Neural progenitor cell (in vitro differentiated cells): Measurements from ENCODE around the gene LBR. TPM values are rescaled to one million over a fixed set of nuclear protein-coding genes. Genes with fewer than 3 reads are reported as not detected.
"Not testable (repeated sequence)": the region's sequence is repeated elsewhere in the genome, so short reads cannot be mapped to it uniquely, and the experiment has no call there.

Experiments used
- DNase-seq: peaks from one replicate; pipeline ENCODE4 v3.0.0-alpha.2; 2016; ENCODE audit warnings: low spot score
- H2AFZ ChIP-seq: fragments of 200-600 bp; sonication (generic); replicated peaks from 2 replicates; pipeline ENCODE4 v1.6.1; 2016; ENCODE audit warnings: antibody characterized with exemption
- H3F3A ChIP-seq: fragments of 200-600 bp; sonication (generic); 2 replicates; pipeline ENCODE4 v1.6.1; 2016; ENCODE audit warnings: antibody characterized with exemption, low read depth
- H3K27ac ChIP-seq: fragments of 200-600 bp; sonication (generic); 2 replicates; pipeline ENCODE4 v1.5.1; 2016; ENCODE audit warnings: mild to moderate bottlenecking
- H3K27me3 ChIP-seq: fragments of 200-600 bp; sonication (generic); 2 replicates; pipeline ENCODE4 v1.6.1; 2016; ENCODE audit warnings: mild to moderate bottlenecking, moderate library complexity
- H3K36me3 ChIP-seq: fragments of 200-600 bp; sonication (generic); 2 replicates; pipeline ENCODE4 v1.5.1; 2016
- H3K4me1 ChIP-seq: fragments of 200-600 bp; sonication (generic); 2 replicates; pipeline ENCODE4 v1.6.1; 2016; ENCODE audit warnings: mixed run types
- H3K4me2 ChIP-seq: fragments of 200-600 bp; sonication (generic); 2 replicates; pipeline ENCODE4 v1.6.1; 2016
- H3K4me3 ChIP-seq: fragments of 200-600 bp; sonication (generic); 2 replicates; pipeline ENCODE4 v1.5.1; 2016
- H3K79me2 ChIP-seq: fragments of 200-600 bp; sonication (generic); 2 replicates; pipeline ENCODE4 v1.6.1; 2016; ENCODE audit warnings: low read depth
- H3K9ac ChIP-seq: fragments of 200-600 bp; sonication (generic); 2 replicates; pipeline ENCODE4 v1.6.1; 2016
- H3K9me3 ChIP-seq: fragments of 200-600 bp; sonication (generic); 2 replicates; pipeline ENCODE4 v1.5.1; 2016; ENCODE audit warnings: low read depth
- H4K20me1 ChIP-seq: fragments of 200-600 bp; sonication (generic); 2 replicates; pipeline ENCODE4 v1.6.1; 2016; ENCODE audit warnings: low read depth
- H3K27ac Mint-ChIP-seq: 3 replicates; pipeline ENCODE4 v1.8.0; 2021; ENCODE audit warnings: mixed read lengths
- H3K27me3 Mint-ChIP-seq: 2 replicates; pipeline ENCODE4 v1.8.0; 2022; ENCODE audit warnings: low read depth, mild to moderate bottlenecking, inconsistent platforms, moderate library complexity, mixed read lengths; ENCODE audit not compliant: insufficient read depth
- H3K36me3 Mint-ChIP-seq: 3 replicates; pipeline ENCODE4 v1.8.0; 2021; ENCODE audit warnings: mixed read lengths
- H3K4me1 Mint-ChIP-seq: 3 replicates; pipeline ENCODE4 v1.8.0; 2021; ENCODE audit warnings: mixed read lengths
- H3K4me3 Mint-ChIP-seq: 3 replicates; pipeline ENCODE4 v1.8.0; 2021; ENCODE audit warnings: mild to moderate bottlenecking, moderate library complexity, mixed read lengths
- H3K9me3 Mint-ChIP-seq: 3 replicates; pipeline ENCODE4 v1.8.0; 2020; ENCODE audit warnings: mixed read lengths
- EZH2 ChIP-seq: fragments of 200-600 bp; sonication (generic); IDR thresholded peaks from 2 replicates; pipeline ENCODE4 v1.6.1; 2017; ENCODE audit warnings: antibody characterized with exemption, mild to moderate bottlenecking, moderate library complexity
- EZH2phosphoT487 ChIP-seq: fragments of 200-600 bp; sonication (generic); IDR thresholded peaks from 2 replicates; pipeline ENCODE4 v1.6.1; 2017; ENCODE audit warnings: antibody characterized with exemption
- total RNA-seq: library from RNA; depleted of rRNA; stranded (reverse); fragments of >200 nt; gene quantifications from 2 replicates; pipeline ENCODE4 v1.2.3, GENCODE V29; 2015; ENCODE audit warnings: low replicate concordance
- TF ChIP-seq, protein P1 (sequence below): fragments of 200-600 bp; sonication (generic); IDR thresholded peaks from 2 replicates; pipeline ENCODE4 v1.5.1; 2017; ENCODE audit warnings: antibody characterized with exemption, mild to moderate bottlenecking

Gene LBR
- total RNA-seq, 1 donor from 2014 or later, result 171 TPM

DNA sequence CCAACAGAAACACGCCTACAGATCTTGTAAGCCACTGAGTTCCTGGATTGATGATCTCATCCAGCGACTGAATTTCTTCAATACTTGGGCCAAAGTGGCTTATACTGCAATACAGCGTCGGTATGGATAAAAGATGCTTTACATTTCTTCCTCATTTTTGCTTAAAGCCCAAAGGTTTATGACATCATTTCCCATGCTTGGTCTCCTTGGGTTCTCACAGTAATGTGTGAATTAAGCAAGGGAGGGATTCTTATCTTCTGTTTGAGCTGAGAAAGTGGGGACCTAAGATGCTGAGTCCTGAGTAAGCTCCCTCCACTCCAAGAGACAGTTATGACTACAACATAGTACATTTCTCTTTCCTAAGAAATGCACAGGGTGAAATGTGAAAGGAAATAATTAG, 39.5 kb downstream of the LBR start:
- H3K4me3 ChIP-seq, result no peak overlapping the region
- no peak overlapping the region for H3K4me2 ChIP-seq
- TF ChIP-seq EZH2, result no peak
- no peak for TF ChIP-seq EZH2phosphoT487
- TF ChIP-seq, protein P1, sequence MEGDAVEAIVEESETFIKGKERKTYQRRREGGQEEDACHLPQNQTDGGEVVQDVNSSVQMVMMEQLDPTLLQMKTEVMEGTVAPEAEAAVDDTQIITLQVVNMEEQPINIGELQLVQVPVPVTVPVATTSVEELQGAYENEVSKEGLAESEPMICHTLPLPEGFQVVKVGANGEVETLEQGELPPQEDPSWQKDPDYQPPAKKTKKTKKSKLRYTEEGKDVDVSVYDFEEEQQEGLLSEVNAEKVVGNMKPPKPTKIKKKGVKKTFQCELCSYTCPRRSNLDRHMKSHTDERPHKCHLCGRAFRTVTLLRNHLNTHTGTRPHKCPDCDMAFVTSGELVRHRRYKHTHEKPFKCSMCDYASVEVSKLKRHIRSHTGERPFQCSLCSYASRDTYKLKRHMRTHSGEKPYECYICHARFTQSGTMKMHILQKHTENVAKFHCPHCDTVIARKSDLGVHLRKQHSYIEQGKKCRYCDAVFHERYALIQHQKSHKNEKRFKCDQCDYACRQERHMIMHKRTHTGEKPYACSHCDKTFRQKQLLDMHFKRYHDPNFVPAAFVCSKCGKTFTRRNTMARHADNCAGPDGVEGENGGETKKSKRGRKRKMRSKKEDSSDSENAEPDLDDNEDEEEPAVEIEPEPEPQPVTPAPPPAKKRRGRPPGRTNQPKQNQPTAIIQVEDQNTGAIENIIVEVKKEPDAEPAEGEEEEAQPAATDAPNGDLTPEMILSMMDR, result no peak
- no peaks in the 10 kb centered on the region for H4K20me1 ChIP-seq
- no peaks in the 10 kb centered on the region for H3K27me3 ChIP-seq
- no peak overlapping the region for H3K4me3 Mint-ChIP-seq
- H3K36me3 Mint-ChIP-seq, result peaks cover 7% of the 10 kb centered on the region
- no peak overlapping the region for H3K9ac ChIP-seq
- H3K27ac Mint-ChIP-seq, result no peak overlapping the region
- H3K9me3 Mint-ChIP-seq, result peaks cover 2% of the 10 kb centered on the region
- no peaks in the 10 kb centered on the region for H3K4me1 ChIP-seq
- no peaks in the 10 kb centered on the region for H3K36me3 ChIP-seq
- peaks cover 5% of the 10 kb centered on the region for H3K27me3 Mint-ChIP-seq
- no peaks in the 10 kb centered on the region for H3K9me3 ChIP-seq
- H3K4me1 Mint-ChIP-seq, result no peaks in the 10 kb centered on the region
- no peak overlapping the region for H3K27ac ChIP-seq
- no peaks in the 10 kb centered on the region for H3F3A ChIP-seq
- no peak overlapping the region for H2AFZ ChIP-seq
- DNase-seq, result no peak
- H3K79me2 ChIP-seq, result no peaks in the 10 kb centered on the region

DNA sequence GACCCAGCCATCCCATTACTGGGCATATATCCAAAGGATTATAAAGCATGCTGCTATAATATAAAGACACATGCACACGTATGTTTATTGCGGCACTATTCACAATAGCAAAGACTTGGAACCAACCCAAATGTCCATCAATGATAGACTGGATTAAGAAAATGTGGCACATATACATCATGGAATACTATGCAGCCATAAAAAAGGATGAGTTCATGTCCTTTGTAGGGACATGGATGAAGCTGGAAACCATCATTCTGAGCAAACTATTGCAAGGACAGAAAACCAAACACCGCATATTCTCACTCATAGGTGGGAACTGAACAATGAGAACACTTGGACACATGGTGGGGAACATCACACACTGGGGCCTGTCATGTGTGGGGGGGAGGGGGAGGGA, 41.0 kb downstream of the LBR start:
- H3F3A ChIP-seq, H3K9me3 Mint-ChIP-seq, H3K36me3 Mint-ChIP-seq, H3K27ac ChIP-seq, H2AFZ ChIP-seq, H3K27me3 ChIP-seq, H3K36me3 ChIP-seq, H3K27me3 Mint-ChIP-seq, H3K27ac Mint-ChIP-seq, H3K4me3 Mint-ChIP-seq, H4K20me1 ChIP-seq, H3K4me3 ChIP-seq, DNase-seq, H3K9ac ChIP-seq, H3K4me1 Mint-ChIP-seq, H3K4me1 ChIP-seq, H3K4me2 ChIP-seq, H3K79me2 ChIP-seq, H3K9me3 ChIP-seq: not testable (repeated sequence)

DNA sequence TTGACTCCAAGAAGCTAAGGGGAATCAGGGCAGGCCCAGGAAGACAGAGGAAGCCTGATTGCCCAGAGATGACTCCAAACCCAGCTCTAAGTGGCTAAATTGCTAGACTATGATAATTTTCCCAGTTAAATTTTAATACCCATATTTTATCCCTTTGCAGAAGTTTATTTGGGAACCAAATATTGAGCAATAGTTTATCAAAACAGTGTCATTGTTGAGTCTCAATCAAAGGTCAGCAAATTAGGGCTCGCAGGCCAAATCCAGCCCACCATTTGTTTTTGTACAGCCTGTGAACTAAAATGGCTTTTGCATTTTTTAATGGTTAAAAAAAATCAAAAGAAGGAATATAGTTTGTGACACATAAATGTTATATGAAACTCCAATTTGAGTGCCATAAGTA, 47.1 kb downstream of the LBR start:
- Histone ChIP-seq H4K20me1 (no peaks in the 10 kb centered on the region), H3K27ac (no peak overlapping the region), H3K27me3 (no peaks in the 10 kb centered on the region), H3K9ac (no peak overlapping the region), H3K4me3 (no peak overlapping the region), H3K4me2 (no peak overlapping the region), H3K9me3 (no peaks in the 10 kb centered on the region), H2AFZ (no peak overlapping the region), H3K79me2 (no peaks in the 10 kb centered on the region), H3K36me3 (no peaks in the 10 kb centered on the region), H3K4me1 (no peaks in the 10 kb centered on the region), H3F3A (peaks cover 6% of the 10 kb centered on the region)
- no peak overlapping the region for H3K27ac Mint-ChIP-seq
- no peaks in the 10 kb centered on the region for H3K36me3 Mint-ChIP-seq
- peaks cover 2% of the 10 kb centered on the region for H3K9me3 Mint-ChIP-seq
- peaks cover 4% of the 10 kb centered on the region for H3K4me1 Mint-ChIP-seq
- H3K4me3 Mint-ChIP-seq, result no peak overlapping the region
- DNase-seq, result no peak
- H3K27me3 Mint-ChIP-seq, result no peaks in the 10 kb centered on the region
- TF ChIP-seq EZH2, result no peak
- TF ChIP-seq, protein P1, result no peak

DNA sequence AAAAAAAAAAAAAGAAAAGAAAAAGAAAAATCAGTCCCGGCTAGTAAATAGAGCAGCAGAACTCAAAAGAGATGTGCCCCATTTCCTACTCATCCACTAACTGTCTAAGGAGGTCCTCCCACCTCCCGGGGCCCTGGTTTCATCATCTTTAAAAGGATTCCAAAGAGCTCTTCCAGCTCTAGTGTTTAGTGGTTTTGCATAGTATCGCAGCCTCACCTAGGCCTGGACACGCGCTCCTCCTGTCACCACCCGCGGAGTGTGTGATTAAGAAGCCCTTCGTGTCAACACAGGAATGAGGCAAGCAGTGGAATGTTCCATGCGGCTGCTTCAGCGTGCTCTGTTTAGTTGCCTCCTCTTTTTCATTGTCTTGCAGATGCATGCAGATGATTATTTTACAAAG, 49.0 kb downstream of the LBR start:
- H3K36me3 ChIP-seq, result no peaks in the 10 kb centered on the region
- H3K4me1 Mint-ChIP-seq, result peaks cover 4% of the 10 kb centered on the region
- TF ChIP-seq, protein P1, result no peak
- TF ChIP-seq EZH2, result no peak
- TF ChIP-seq EZH2phosphoT487, result no peak
- H3K4me3 Mint-ChIP-seq, result no peak overlapping the region
- DNase-seq, result peak; percentile 64
- H3K27ac ChIP-seq, result no peak overlapping the region
- H3K9me3 ChIP-seq, result no peaks in the 10 kb centered on the region
- H3K4me3 ChIP-seq, result no peak overlapping the region
- H3K27me3 ChIP-seq, result no peaks in the 10 kb centered on the region
- H3K27ac Mint-ChIP-seq, result no peak overlapping the region
- H3K36me3 Mint-ChIP-seq, result no peaks in the 10 kb centered on the region
- H3K79me2 ChIP-seq, result no peaks in the 10 kb centered on the region
- no peak overlapping the region for H3K9ac ChIP-seq
- H2AFZ ChIP-seq, result peak overlapping the region; percentile 52
- H3F3A ChIP-seq, result peaks cover 6% of the 10 kb centered on the region
- H3K4me2 ChIP-seq, result no peak overlapping the region
- no peaks in the 10 kb centered on the region for H3K4me1 ChIP-seq
- no peaks in the 10 kb centered on the region for H4K20me1 ChIP-seq
- H3K27me3 Mint-ChIP-seq, result no peaks in the 10 kb centered on the region
- H3K9me3 Mint-ChIP-seq, result no peaks in the 10 kb centered on the region
